DOHH2 (cell line): ENCODE measurements around the gene CAPN1.
"Not testable (repeated sequence)": the region's sequence is repeated elsewhere in the genome, so short reads cannot be mapped to it uniquely, and the experiment has no call there.

Source experiments
- CTCF ChIP-seq: fragments of 200-600 bp; sonication (generic); IDR thresholded peaks from one replicate; pipeline ENCODE4 v1.5.1; 2014; ENCODE audit warnings: antibody characterized with exemption, mild to moderate bottlenecking, low read depth, low read length; ENCODE audit not compliant: poor library complexity, severe bottlenecking
- EZH2phosphoT487 ChIP-seq: fragments of 200-600 bp; sonication (generic); IDR thresholded peaks from 2 replicates; pipeline ENCODE4 v1.6.1; 2017; ENCODE audit warnings: borderline replicate concordance, mild to moderate bottlenecking, antibody characterized with exemption, low read length, moderate library complexity, mixed read lengths

- not testable (repeated sequence) for TF ChIP-seq CTCF, EZH2phosphoT487
Observed at GRCh38 chr11:65245046-65245445, 63.3 kb downstream of the CAPN1 start.
